Spleen (tissue), 11 donors: ENCODE results near the gene PDLIM7. TPM values are rescaled to one million over a fixed set of nuclear protein-coding genes. Genes with fewer than 3 reads are reported as not detected.

Source experiments
- DNase-seq: peaks from one replicate; pipeline ENCODE4 v3.0.0-alpha.2; 2020
- H3K27ac ChIP-seq, 8 donors: fragments of 200-600 bp; sonication (generic) in 7 of 8; 1 replicate in 4 of 8; 2 replicates in 4 of 8; pipeline versions ENCODE4 v1.5.0 to v1.8.0; 2016 to 2021; ENCODE audit warnings: inconsistent platforms in 4 of 8, mild to moderate bottlenecking in 4 of 8, moderate library complexity in 1 of 8
- H3K27me3 ChIP-seq, 7 donors: fragments of 200-600 bp; sonication (generic) in 6 of 7; replicated peaks in 1 of 7; 1 replicate in 4 of 7; 2 replicates in 3 of 7; pipeline versions ENCODE4 v1.5.0 to v1.8.0; 2016 to 2021; ENCODE audit warnings: inconsistent platforms in 3 of 7, mild to moderate bottlenecking in 1 of 7
- H3K36me3 ChIP-seq, 6 donors: fragments of 200-600 bp; sonication (generic) in 5 of 6; 1 replicate in 4 of 6; 2 replicates in 2 of 6; pipeline versions ENCODE4 v1.5.0 to v1.8.0; 2016 to 2021; ENCODE audit warnings: inconsistent platforms in 2 of 6
- H3K4me1 ChIP-seq, 6 donors: fragments of 200-600 bp; sonication (generic) in 5 of 6; 1 replicate in 3 of 6; 2 replicates in 3 of 6; pipeline versions ENCODE4 v1.5.0 to v1.8.0; 2016 to 2021; ENCODE audit warnings: inconsistent platforms in 3 of 6
- H3K4me3 ChIP-seq, 8 donors: fragments of 200-600 bp; sonication (generic) in 7 of 8; 1 replicate in 4 of 8; 2 replicates in 4 of 8; pipeline versions ENCODE4 v1.5.0 to v1.8.0; 2016 to 2021; ENCODE audit warnings: inconsistent platforms in 4 of 8, mild to moderate bottlenecking in 4 of 8, moderate library complexity in 2 of 8
- H3K9me3 ChIP-seq, 8 donors: fragments of 200-600 bp; sonication (generic) in 7 of 8; 1 replicate in 4 of 8; 2 replicates in 4 of 8; pipeline versions ENCODE4 v1.5.0 to v1.8.0; 2016 to 2021; ENCODE audit warnings: inconsistent platforms in 4 of 8
- CTCF ChIP-seq, 11 experiments: fragments of 200-600 bp in 7 of 11; fragments of 450-650 bp in 4 of 11; sonication (generic) in 4 of 11; IDR thresholded peaks in 8 of 11; conservative IDR thresholded peaks in 3 of 11; 1 replicate in 7 of 11; 2 replicates in 4 of 11; pipeline versions ENCODE4 v1.4.0 to v1.8.0; 2016 to 2021; ENCODE audit warnings: antibody characterized with exemption in 11 of 11, inconsistent platforms in 4 of 11, mild to moderate bottlenecking in 1 of 11
- POLR2A ChIP-seq, 3 donors: fragments of 450-650 bp; IDR thresholded peaks; one replicate each; pipeline ENCODE4 v1.5.1; 2017; ENCODE audit warnings: antibody characterized with exemption in 3 of 3, mild to moderate bottlenecking in 1 of 3
- POLR2AphosphoS5 ChIP-seq, 3 donors: sonication (generic); formaldehyde crosslinking; IDR thresholded peaks; one replicate each; pipeline ENCODE4 v1.5.1; 2017; ENCODE audit warnings: antibody characterized with exemption in 3 of 3
- WGBS, 5 donors: extraction: QIAGEN DNeasy Blood & Tissue Kit in 3 of 5; methylation state at CpG; one replicate each; pipeline versions ENCODE4 v1.1.5 to v1.1.7; 2013 to 2018; 5-methylcytosine and 5-hydroxymethylcytosine counted together
- intact Hi-C: fragments of 100-400 bp; cut with DNase I; formaldehyde crosslinking; loops from one replicate; pipeline ENCODE4 v1.15.0; 2023; ENCODE audit warnings: low total_unique reads
- polyA plus RNA-seq, 3 donors: library from polyadenylated mRNA; stranded (reverse); fragments of 200-250 nt; gene quantifications; one replicate each; pipeline ENCODE4 v1.2.1, GENCODE V29; 2013
- total RNA-seq, 7 donors: library from RNA; depleted of rRNA in 3 of 7; stranded (reverse); fragments of >200 nt in 3 of 7; fragmentation: NEBNext Ultra II Directional in 4 of 7; extraction: Animal tissue kit (Norgen Biotek cat#: 25700) in 4 of 7; gene quantifications; one replicate each; pipeline versions ENCODE4 v1.1.0 to v1.2.1, GENCODE V29; 2016 to 2021
- donor health status: healthy with polysubstance abuse.
- donor health status: DM: no; HTN: no; CAD: no; lungs with moderate emphysema.
- donor health status: DM: no; HTN: no; CAD: no.
- donor health status: Bipolar disorder and iron deficiency.
- donor health status: healthy.
- donor health status: DM: no; HTN: no; CAD: no.
- donor health status: DM: yes; HTN: yes; CAD: no.

The PDLIM7 gene
- total and polyA plus RNA-seq, 10 donors: 42.5 to 220 (median 85.1) TPM

- no peaks in the 10 kb centered on the region for H3K27me3 ChIP-seq
- TF ChIP-seq POLR2AphosphoS5 (IDR thresholded peaks at IDR 0.05): no peak
- TF ChIP-seq CTCF (IDR thresholded peaks at IDR 0.05 in 8 of 11, conservative IDR thresholded peaks at IDR 0.05 in 3 of 11): no peak
- no peak for TF ChIP-seq POLR2A (IDR thresholded peaks at IDR 0.05)
- intact Hi-C loops: no loop called here
- no peak overlapping the region for H3K4me3 ChIP-seq
- no peaks in the 10 kb centered on the region for H3K9me3 ChIP-seq
- H3K27ac ChIP-seq: no peak overlapping the region
- WGBS, 5 donors: 96 to 99% (median 97%) methylated on average over 15 of the region's 15 CpGs
- H3K4me1 ChIP-seq: peaks cover 9 to 79% (median 49%) of the 10 kb centered on the region in 6 donors
- peaks cover 0 to 59% (median 54%) of the 10 kb centered on the region in 6 donors for H3K36me3 ChIP-seq
- DNase-seq: peak; percentile 72
Measured at GRCh38 chr5:177513500-177513899, 16.1 kb upstream of the PDLIM7 start.

GRCh38 chr5:177512736-177513380 is 15.5 kb upstream of the PDLIM7 start:
- peaks cover 9 to 85% (median 53%) of the 10 kb centered on the region in 6 donors for H3K4me1 ChIP-seq
- TF ChIP-seq POLR2A (IDR thresholded peaks at IDR 0.05) (no peak), CTCF (IDR thresholded peaks at IDR 0.05 in 8 of 11, conservative IDR thresholded peaks at IDR 0.05 in 3 of 11) (no peak), POLR2AphosphoS5 (IDR thresholded peaks at IDR 0.05) (peak in 1 of 3 donors; percentile 7)
- peak overlapping the region in 1 of 8 donors; percentile 99 for H3K27ac ChIP-seq
- peaks cover 0 to 64% (median 54%) of the 10 kb centered on the region in 6 donors for H3K36me3 ChIP-seq
- intact Hi-C loops: no loop called here
- DNase-seq: peak; percentile 79
- no peaks in the 10 kb centered on the region for H3K27me3 ChIP-seq
- WGBS, 5 donors: 90 to 98% (median 95%) methylated on average over 13 to 16 of the region's 16 CpGs
- H3K9me3 ChIP-seq: no peaks in the 10 kb centered on the region
- H3K4me3 ChIP-seq: no peak overlapping the region

- H3K27me3 ChIP-seq: no peaks in the 10 kb centered on the region
- TF ChIP-seq POLR2A (IDR thresholded peaks at IDR 0.05) (no peak), CTCF (IDR thresholded peaks at IDR 0.05 in 8 of 11, conservative IDR thresholded peaks at IDR 0.05 in 3 of 11) (no peak), POLR2AphosphoS5 (IDR thresholded peaks at IDR 0.05) (no peak)
- H3K27ac ChIP-seq: peak overlapping the region in 7 of 8 donors; percentile 85 to 99 (median 93)
- H3K4me3 ChIP-seq: peak overlapping the region in 1 of 8 donors; percentile 86
- 93 to 97% (median 95%) methylated on average over 29 to 34 of the region's 34 CpGs for WGBS, 5 donors
- H3K4me1 ChIP-seq: peaks cover 9 to 88% (median 58%) of the 10 kb centered on the region in 6 donors
- intact Hi-C loops: no loop called here
- peaks cover 0 to 73% (median 54%) of the 10 kb centered on the region in 6 donors for H3K36me3 ChIP-seq
- H3K9me3 ChIP-seq: no peaks in the 10 kb centered on the region
- DNase-seq: peak; percentile 80
Measured at GRCh38 chr5:177511796-177512675, 14.6 kb upstream of the PDLIM7 start.

- WGBS, 5 donors: 69 to 77% (median 74%) methylated on average over 4 to 5 of the region's 5 CpGs
- peak; percentile 81 for DNase-seq
- intact Hi-C loops: no loop called here
- H3K36me3 ChIP-seq: peaks cover 0 to 81% (median 54%) of the 10 kb centered on the region in 6 donors
- TF ChIP-seq POLR2A (IDR thresholded peaks at IDR 0.05): no peak
- no peak for TF ChIP-seq CTCF (IDR thresholded peaks at IDR 0.05 in 8 of 11, conservative IDR thresholded peaks at IDR 0.05 in 3 of 11)
- TF ChIP-seq POLR2AphosphoS5 (IDR thresholded peaks at IDR 0.05): peak in 1 of 3 donors; percentile 13
- no peaks in the 10 kb centered on the region for H3K9me3 ChIP-seq
- peak overlapping the region; percentile 74 to 99 (median 93) for H3K27ac ChIP-seq
- H3K4me1 ChIP-seq: peaks cover 7 to 91% (median 61%) of the 10 kb centered on the region in 6 donors
- peak overlapping the region in 3 of 8 donors; percentile 55 to 86 (median 57) for H3K4me3 ChIP-seq
- H3K27me3 ChIP-seq: no peaks in the 10 kb centered on the region
Measured at GRCh38 chr5:177511181-177511580, 13.8 kb upstream of the PDLIM7 start.
